Measurements from ENCODE around the gene PAX5. TPM values are rescaled to one million over a fixed set of nuclear protein-coding genes. Genes with fewer than 3 reads are reported as not detected.

PAX5 gene
- polyA plus RNA-seq, 1 of the 3 experiments (the other 2 are of a cell fraction), result 0.05 TPM

DNA sequence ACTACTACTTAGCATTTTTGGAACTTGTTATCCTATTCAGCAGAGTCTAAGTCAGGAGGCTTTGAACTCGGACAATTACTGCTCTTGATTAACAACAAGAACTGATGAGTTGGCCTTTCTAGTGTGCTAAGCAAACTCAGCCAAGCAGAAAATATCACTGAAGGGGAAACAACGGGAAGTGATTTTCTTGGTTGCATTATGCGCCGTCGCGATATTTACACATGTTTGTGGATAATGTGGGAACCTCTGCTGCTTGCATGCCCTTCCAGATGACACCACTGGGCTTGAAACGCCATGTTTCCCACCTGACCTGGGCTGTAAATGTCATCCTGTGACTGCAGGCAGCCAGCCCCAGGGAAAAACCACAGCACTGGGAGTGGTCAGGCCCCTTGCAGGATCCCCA is 205.5 kb downstream of the PAX5 start:
- TF ChIP-seq TAF1 (IDR thresholded peaks at IDR 0.05; ENCODE audit: borderline replicate concordance, low read depth, low read length), result no peak
- TF ChIP-seq MEF2A (IDR thresholded peaks at IDR 0.05; ENCODE audit: borderline replicate concordance, low read depth), result no peak
- TF ChIP-seq RAD21 (IDR thresholded peaks at IDR 0.05; ENCODE audit: low read length), result no peak
- TF ChIP-seq, protein P1, sequence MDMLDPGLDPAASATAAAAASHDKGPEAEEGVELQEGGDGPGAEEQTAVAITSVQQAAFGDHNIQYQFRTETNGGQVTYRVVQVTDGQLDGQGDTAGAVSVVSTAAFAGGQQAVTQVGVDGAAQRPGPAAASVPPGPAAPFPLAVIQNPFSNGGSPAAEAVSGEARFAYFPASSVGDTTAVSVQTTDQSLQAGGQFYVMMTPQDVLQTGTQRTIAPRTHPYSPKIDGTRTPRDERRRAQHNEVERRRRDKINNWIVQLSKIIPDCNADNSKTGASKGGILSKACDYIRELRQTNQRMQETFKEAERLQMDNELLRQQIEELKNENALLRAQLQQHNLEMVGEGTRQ (IDR thresholded peaks at IDR 0.05; ENCODE audit: borderline replicate concordance, low read depth, low read length), result no peak
- TF ChIP-seq, protein P2, sequence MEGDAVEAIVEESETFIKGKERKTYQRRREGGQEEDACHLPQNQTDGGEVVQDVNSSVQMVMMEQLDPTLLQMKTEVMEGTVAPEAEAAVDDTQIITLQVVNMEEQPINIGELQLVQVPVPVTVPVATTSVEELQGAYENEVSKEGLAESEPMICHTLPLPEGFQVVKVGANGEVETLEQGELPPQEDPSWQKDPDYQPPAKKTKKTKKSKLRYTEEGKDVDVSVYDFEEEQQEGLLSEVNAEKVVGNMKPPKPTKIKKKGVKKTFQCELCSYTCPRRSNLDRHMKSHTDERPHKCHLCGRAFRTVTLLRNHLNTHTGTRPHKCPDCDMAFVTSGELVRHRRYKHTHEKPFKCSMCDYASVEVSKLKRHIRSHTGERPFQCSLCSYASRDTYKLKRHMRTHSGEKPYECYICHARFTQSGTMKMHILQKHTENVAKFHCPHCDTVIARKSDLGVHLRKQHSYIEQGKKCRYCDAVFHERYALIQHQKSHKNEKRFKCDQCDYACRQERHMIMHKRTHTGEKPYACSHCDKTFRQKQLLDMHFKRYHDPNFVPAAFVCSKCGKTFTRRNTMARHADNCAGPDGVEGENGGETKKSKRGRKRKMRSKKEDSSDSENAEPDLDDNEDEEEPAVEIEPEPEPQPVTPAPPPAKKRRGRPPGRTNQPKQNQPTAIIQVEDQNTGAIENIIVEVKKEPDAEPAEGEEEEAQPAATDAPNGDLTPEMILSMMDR (IDR thresholded peaks at IDR 0.05), result no peak
- TF ChIP-seq, protein P3, sequence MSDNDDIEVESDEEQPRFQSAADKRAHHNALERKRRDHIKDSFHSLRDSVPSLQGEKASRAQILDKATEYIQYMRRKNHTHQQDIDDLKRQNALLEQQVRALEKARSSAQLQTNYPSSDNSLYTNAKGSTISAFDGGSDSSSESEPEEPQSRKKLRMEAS (IDR thresholded peaks at IDR 0.05; ENCODE audit: low read depth), result no peak
- TF ChIP-seq TCF12 (IDR thresholded peaks at IDR 0.05), result no peak
- TF ChIP-seq SIN3A (IDR thresholded peaks at IDR 0.05; ENCODE audit: borderline replicate concordance, low read depth, low read length), result no peak
- ChIA-PET POLR2A (no interaction called here), CTCF (interaction anchor here (1.0 kb wide), 2 partner anchors 9 to 11 kb away, joined by 3 read pairs; no protein-coding TSS in a partner anchor)
- H3K9ac ChIP-seq, result no peak overlapping the region
- H3K4me2 ChIP-seq, result no peak overlapping the region
- no peaks in the 10 kb centered on the region; a peak in 1 of 4 replicates for H3K4me1 ChIP-seq (ENCODE audit: control insufficient read depth in 1 of 2, insufficient read depth in 2 of 2, low read depth in 1 of 2, low read length in 1 of 2)
- H2AFZ ChIP-seq (ENCODE audit: low read depth), result no peak overlapping the region
- no peaks in the 10 kb centered on the region for H3K9me3 ChIP-seq
- H4K20me1 ChIP-seq (ENCODE audit: insufficient read depth), result no peaks in the 10 kb centered on the region
- DNase-seq, result no peak
- no peaks in the 10 kb centered on the region for H3K9me2 ChIP-seq
- 74% methylated on average over 7 of the region's 7 CpGs for WGBS (ENCODE audit: low lambda C conversion rate)
- no peaks in the 10 kb centered on the region for H3K36me3 ChIP-seq (replicated peaks in 1 of 2; ENCODE audit: control insufficient read depth in 1 of 2, insufficient read depth in 2 of 2, low read length in 1 of 2)
- H3K79me2 ChIP-seq (ENCODE audit: insufficient read depth), result no peaks in the 10 kb centered on the region
- H3K27ac ChIP-seq (ENCODE audit: low read depth in 2 of 2, low read length in 1 of 2), result no peak overlapping the region
- H3F3A ChIP-seq (replicated peaks; ENCODE audit: insufficient read depth), result no peaks in the 10 kb centered on the region
- no peak overlapping the region for H3K4me3 ChIP-seq (ENCODE audit: low read depth in 2 of 2, low read length in 1 of 2)
- H3K27me3 ChIP-seq (ENCODE audit: insufficient read depth), result peaks cover 27% of the 10 kb centered on the region; the same call in 1 of the 2 replicates

DNA sequence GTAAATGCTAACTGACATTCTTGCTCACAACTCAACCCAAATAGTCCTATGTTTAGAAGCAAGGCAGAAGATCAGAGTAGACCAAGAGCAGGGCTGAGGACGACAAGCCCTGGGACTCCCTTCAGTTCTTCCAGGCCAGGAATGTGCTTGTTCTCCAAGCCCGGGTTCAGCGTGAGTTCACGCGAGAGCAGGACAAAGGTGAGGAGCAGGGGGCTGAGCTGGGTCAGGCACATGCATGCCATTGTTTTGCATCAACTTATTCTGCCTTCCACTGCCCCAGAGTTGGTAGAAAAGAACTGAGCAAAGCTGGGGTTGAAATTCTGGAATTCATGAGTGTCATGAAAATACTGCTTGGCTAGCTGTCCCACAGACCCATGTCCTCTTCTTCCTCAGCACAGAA is 206.5 kb downstream of the PAX5 start:
- ChIA-PET CTCF (interaction anchor here (0.9 kb wide), 1 partner anchor 45 kb away, joined by 3 read pairs; no protein-coding TSS in a partner anchor), POLR2A (no interaction called here)
- Histone ChIP-seq H3K4me1 (ENCODE audit: control insufficient read depth in 1 of 2, insufficient read depth in 2 of 2, low read depth in 1 of 2, low read length in 1 of 2) (no peaks in the 10 kb centered on the region; a peak in 1 of 4 replicates), H3K9me2 (no peaks in the 10 kb centered on the region), H2AFZ (ENCODE audit: low read depth) (no peak overlapping the region), H3K4me2 (no peak overlapping the region), H3K79me2 (ENCODE audit: insufficient read depth) (no peaks in the 10 kb centered on the region), H4K20me1 (ENCODE audit: insufficient read depth) (no peaks in the 10 kb centered on the region), H3K9ac (no peak overlapping the region), H3K36me3 (replicated peaks in 1 of 2; ENCODE audit: control insufficient read depth in 1 of 2, insufficient read depth in 2 of 2, low read length in 1 of 2) (no peaks in the 10 kb centered on the region), H3K4me3 (ENCODE audit: low read depth in 2 of 2, low read length in 1 of 2) (no peak overlapping the region), H3F3A (replicated peaks; ENCODE audit: insufficient read depth) (no peaks in the 10 kb centered on the region), H3K27me3 (ENCODE audit: insufficient read depth) (peaks cover 33% of the 10 kb centered on the region; the same call in 1 of the 2 replicates), H3K27ac (ENCODE audit: low read depth in 2 of 2, low read length in 1 of 2) (no peak overlapping the region), H3K9me3 (no peaks in the 10 kb centered on the region)
- TF ChIP-seq TAF1 (IDR thresholded peaks at IDR 0.05; ENCODE audit: borderline replicate concordance, low read depth, low read length) (no peak), SMC3 (IDR thresholded peaks at IDR 0.05; ENCODE audit: low read depth, low read length) (no peak), POLR2AphosphoS5 (IDR thresholded peaks at IDR 0.05; ENCODE audit: low read depth, low read length) (no peak), JUND (IDR thresholded peaks at IDR 0.05) (no peak), RCOR1 (IDR thresholded peaks at IDR 0.05; ENCODE audit: low read length) (no peak)
- no peak for DNase-seq
- 0% methylated on average over 1 of the region's 5 CpGs for WGBS (ENCODE audit: low lambda C conversion rate)
